ENCODE results near the gene DRD2.

The DRD2 gene

DNA sequence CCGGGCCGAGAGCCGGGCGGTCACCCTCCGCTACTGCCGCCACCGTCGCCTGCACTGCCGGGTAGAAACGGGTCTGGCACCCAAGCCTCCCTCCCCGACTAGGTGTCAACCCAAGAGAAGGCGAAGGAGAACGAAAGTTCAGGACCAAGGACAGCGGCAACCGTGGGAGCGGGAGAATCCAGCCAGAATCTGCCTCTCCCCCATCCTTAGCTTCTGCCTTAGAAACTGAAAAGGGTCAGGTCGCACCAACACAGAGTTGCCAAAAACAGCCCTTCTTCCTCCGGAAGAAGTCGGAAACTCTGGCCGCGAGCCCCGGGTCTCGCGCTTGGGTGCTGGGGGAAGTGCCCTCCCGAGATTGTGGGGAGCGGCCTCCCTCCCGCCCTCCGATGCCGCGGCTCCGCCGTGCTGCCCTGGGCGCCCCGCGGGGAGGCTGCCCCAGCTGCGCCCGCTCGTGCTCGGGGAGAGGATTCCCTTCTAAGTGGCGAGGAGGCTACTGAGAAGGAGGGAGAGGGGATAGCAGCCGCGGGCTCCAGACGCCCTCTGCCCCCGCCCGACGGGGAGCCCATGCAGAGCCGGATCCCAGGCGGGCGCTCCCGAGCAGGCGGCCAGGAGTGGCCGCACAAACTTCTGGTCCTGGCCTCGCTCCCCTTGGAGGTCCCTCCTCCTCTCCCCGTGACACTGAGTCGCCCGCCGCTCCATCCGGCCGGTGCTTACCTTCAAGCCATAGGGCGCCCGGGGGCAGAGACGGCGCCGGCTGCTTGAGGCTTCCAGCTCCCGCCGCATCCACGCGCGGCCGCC lies 637 bp downstream of the DRD2 start:
- H3K36me3 ChIP-seq (ENCODE audit: control insufficient read depth, insufficient read depth, low read length) = no peaks in the 10 kb centered on the region
- TF ChIP-seq, protein P1, sequence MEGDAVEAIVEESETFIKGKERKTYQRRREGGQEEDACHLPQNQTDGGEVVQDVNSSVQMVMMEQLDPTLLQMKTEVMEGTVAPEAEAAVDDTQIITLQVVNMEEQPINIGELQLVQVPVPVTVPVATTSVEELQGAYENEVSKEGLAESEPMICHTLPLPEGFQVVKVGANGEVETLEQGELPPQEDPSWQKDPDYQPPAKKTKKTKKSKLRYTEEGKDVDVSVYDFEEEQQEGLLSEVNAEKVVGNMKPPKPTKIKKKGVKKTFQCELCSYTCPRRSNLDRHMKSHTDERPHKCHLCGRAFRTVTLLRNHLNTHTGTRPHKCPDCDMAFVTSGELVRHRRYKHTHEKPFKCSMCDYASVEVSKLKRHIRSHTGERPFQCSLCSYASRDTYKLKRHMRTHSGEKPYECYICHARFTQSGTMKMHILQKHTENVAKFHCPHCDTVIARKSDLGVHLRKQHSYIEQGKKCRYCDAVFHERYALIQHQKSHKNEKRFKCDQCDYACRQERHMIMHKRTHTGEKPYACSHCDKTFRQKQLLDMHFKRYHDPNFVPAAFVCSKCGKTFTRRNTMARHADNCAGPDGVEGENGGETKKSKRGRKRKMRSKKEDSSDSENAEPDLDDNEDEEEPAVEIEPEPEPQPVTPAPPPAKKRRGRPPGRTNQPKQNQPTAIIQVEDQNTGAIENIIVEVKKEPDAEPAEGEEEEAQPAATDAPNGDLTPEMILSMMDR (IDR thresholded peaks at IDR 0.05; ENCODE audit: insufficient read depth, low read length, poor library complexity, severe bottlenecking) = no peak
- H3K27me3 ChIP-seq (replicated peaks; ENCODE audit: control insufficient read depth, insufficient read depth, low read length) = peaks cover 4% of the 10 kb centered on the region
- no peak overlapping the region for H3K4me3 ChIP-seq (replicated peaks; ENCODE audit: low read depth, low read length)
- DNase-seq (ENCODE audit: extremely low read depth, insufficient read length) = peak; percentile 9

DNA sequence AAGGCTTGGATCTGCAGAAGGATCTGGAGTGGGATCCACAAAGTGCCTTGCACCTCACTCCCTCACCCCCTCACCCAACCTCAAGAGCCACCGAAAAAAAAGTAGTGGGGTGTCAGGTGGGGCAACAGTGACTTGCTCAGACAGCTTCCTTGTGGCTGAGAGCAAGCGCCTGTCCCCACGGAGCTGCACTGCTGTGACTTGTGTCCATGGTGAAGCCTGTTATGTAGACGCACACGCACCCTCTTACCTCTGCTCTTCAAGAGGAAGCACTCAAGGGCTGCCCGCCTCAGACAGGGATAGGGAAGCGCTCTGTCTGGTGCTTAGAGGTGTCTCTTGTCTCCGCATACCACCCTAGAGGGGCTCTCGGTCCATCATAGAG lies 1.2 kb downstream of the DRD2 start:
- TF ChIP-seq, protein P1 (IDR thresholded peaks at IDR 0.05; ENCODE audit: insufficient read depth, low read length, poor library complexity, severe bottlenecking) = no peak
- Histone ChIP-seq H3K27me3 (replicated peaks; ENCODE audit: control insufficient read depth, insufficient read depth, low read length) (peaks cover 4% of the 10 kb centered on the region), H3K4me3 (replicated peaks; ENCODE audit: low read depth, low read length) (no peak overlapping the region), H3K36me3 (ENCODE audit: control insufficient read depth, insufficient read depth, low read length) (no peaks in the 10 kb centered on the region)
- DNase-seq (ENCODE audit: extremely low read depth, insufficient read length) = no peak

DNA sequence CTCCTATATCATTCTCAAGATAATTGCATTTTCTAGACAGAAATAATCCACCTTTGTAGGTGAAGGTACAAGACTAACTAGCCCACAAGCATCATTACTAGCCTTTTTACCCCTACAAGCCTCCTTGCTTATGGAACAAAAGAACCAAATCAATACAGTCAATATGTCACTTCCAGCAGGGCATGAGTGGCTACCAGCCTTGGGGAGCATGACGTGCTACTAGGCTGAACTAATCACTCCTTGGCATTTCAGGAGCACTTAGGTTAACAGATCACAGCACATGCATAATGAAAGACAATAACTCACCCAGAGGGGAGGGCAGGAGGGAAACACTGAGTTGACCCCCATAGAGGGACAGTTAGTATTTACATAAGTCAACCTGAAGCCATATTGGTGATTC lies 2.7 kb downstream of the DRD2 start:
- DNase-seq (ENCODE audit: extremely low read depth, insufficient read length) = no peak
- TF ChIP-seq, protein P1 (IDR thresholded peaks at IDR 0.05; ENCODE audit: insufficient read depth, low read length, poor library complexity, severe bottlenecking) = no peak

DNA sequence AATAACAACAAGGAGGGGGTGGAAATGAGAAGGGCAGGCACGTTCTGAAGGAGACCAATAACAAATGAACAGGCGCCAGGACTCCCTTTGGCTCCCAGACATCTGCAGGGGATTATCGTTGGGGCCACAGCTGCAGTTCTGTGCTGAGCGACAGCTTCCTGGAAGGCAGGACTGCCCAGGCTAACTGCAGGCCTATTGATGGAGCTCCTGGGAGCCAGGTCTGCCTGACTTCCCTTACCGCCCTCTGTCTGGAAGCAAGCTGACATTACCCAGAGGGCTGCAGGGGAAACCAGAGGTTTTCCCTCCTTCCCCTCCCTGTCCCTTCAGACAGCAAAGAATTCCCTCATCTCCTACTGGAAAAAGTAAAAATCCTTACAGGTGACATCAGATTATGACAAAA lies 5.0 kb downstream of the DRD2 start:
- Histone ChIP-seq H3K36me3 (ENCODE audit: control insufficient read depth, insufficient read depth, low read length) (no peaks in the 10 kb centered on the region), H3K27me3 (replicated peaks; ENCODE audit: control insufficient read depth, insufficient read depth, low read length) (peaks cover 2% of the 10 kb centered on the region; the same call in 1 of the 2 replicates), H3K4me3 (replicated peaks; ENCODE audit: low read depth, low read length) (no peak overlapping the region)
- TF ChIP-seq, protein P1 (IDR thresholded peaks at IDR 0.05; ENCODE audit: insufficient read depth, low read length, poor library complexity, severe bottlenecking) = no peak
- no peak for DNase-seq (ENCODE audit: extremely low read depth, insufficient read length)

More for the DNA sequence above, 2.7 kb downstream of the DRD2 start:
- Histone ChIP-seq H3K36me3 (ENCODE audit: control insufficient read depth, insufficient read depth, low read length) (no peaks in the 10 kb centered on the region), H3K27me3 (replicated peaks; ENCODE audit: control insufficient read depth, insufficient read depth, low read length) (peaks cover 4% of the 10 kb centered on the region), H3K4me3 (replicated peaks; ENCODE audit: low read depth, low read length) (no peak overlapping the region)

DNA sequence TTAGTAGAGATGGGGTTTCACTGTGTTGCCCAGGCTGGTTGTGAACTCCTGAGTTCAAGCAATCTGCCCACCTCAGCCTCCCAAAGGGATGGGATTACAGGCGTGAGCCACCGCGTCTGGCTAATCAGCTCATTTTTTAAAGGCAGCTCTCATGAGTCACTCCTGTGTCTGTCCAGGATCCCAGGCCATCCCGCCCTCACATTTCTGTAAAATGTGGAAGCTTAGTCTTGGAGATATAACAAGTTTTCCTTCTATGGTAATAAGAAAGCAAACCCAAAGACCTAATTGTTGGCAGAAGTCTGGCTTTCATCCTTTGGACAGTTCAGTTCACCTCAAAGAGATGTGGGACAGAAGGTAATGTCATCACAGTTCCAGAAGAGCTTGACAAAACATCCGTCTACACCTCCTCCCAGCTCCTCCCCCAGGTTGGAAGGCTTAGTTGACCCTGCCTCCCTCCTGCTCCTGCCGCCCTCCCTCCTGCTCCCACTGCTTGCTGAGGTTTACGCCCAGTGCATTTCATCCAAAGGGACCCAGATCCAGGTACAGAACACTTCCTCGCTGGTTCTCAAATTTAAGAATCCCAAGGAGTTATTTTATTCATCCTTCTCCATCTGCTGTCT lies 6.4 kb downstream of the DRD2 start:
- Histone ChIP-seq H3K27me3 (replicated peaks; ENCODE audit: control insufficient read depth, insufficient read depth, low read length) (peaks cover 6% of the 10 kb centered on the region), H3K4me3 (replicated peaks; ENCODE audit: low read depth, low read length) (no peak overlapping the region), H3K36me3 (ENCODE audit: control insufficient read depth, insufficient read depth, low read length) (no peaks in the 10 kb centered on the region)
- TF ChIP-seq, protein P1 (IDR thresholded peaks at IDR 0.05; ENCODE audit: insufficient read depth, low read length, poor library complexity, severe bottlenecking) = no peak
- DNase-seq (ENCODE audit: extremely low read depth, insufficient read length) = no peak

All from GM06990 (cell line).